ENCODE measurements around the gene KSR2.
A peak's percentile ranks its signal among the peaks of the same experiment; 100 is the strongest.
"Not testable (repeated sequence)": the region's sequence is repeated elsewhere in the genome, so short reads cannot be mapped to it uniquely, and the experiment has no call there.

KSR2 gene

GRCh38 chr12:117907108-117907689 is 61.6 kb downstream of the KSR2 start:
- no peak for DNase-seq (ENCODE audit: insufficient read length)
- no peak for TF ChIP-seq POLR2AphosphoS5 (IDR thresholded peaks at IDR 0.05; ENCODE audit: low read depth, low read length)
- TF ChIP-seq POLR2A (IDR thresholded peaks at IDR 0.05; ENCODE audit: low read depth, low read length): no peak
- TF ChIP-seq TAF1 (IDR thresholded peaks at IDR 0.05; ENCODE audit: borderline replicate concordance, low read depth, low read length): no peak
- FAIRE-seq: no peak

DNA sequence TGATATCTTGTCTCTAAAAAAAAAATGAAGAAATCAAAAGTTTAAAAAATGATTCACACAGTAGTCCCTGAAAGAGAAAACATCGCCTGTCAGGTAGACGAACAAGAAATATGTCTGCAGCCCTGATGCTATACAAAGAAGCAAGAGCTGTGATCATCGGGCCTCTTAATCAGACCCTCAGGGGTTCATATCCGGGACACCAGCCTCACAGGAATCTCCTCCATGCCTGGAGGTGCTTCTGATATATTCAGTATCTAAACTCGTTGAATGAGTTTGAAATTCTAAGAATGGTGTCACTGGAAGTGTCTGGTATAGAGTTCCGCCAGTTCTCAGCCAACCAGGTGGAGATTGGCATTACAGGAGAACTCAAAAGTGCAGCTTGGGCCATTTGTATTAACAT is 64.7 kb downstream of the KSR2 start:
- DNase-seq (ENCODE audit: insufficient read length): no peak
- TF ChIP-seq POLR2A (IDR thresholded peaks at IDR 0.05; ENCODE audit: low read depth, low read length): no peak
- no peak for TF ChIP-seq POLR2AphosphoS5 (IDR thresholded peaks at IDR 0.05; ENCODE audit: low read depth, low read length)
- no peak for TF ChIP-seq TAF1 (IDR thresholded peaks at IDR 0.05; ENCODE audit: borderline replicate concordance, low read depth, low read length)
- FAIRE-seq: no peak

GRCh38 chr12:117903110-117903840 is 65.5 kb downstream of the KSR2 start:
- DNase-seq (ENCODE audit: insufficient read length): no peak
- TF ChIP-seq TAF1 (IDR thresholded peaks at IDR 0.05; ENCODE audit: borderline replicate concordance, low read depth, low read length) (no peak), POLR2A (IDR thresholded peaks at IDR 0.05; ENCODE audit: low read depth, low read length) (no peak), POLR2AphosphoS5 (IDR thresholded peaks at IDR 0.05; ENCODE audit: low read depth, low read length) (no peak)
- FAIRE-seq: no peak

- FAIRE-seq (no peak), DNase-seq (ENCODE audit: insufficient read length) (no peak)
- TF ChIP-seq POLR2A (IDR thresholded peaks at IDR 0.05; ENCODE audit: low read depth, low read length) (no peak), POLR2AphosphoS5 (IDR thresholded peaks at IDR 0.05; ENCODE audit: low read depth, low read length) (no peak), TAF1 (IDR thresholded peaks at IDR 0.05; ENCODE audit: borderline replicate concordance, low read depth, low read length) (no peak)
Measured at GRCh38 chr12:117901631-117902030, 67.2 kb downstream of the KSR2 start.

- no peak for TF ChIP-seq POLR2A (IDR thresholded peaks at IDR 0.05; ENCODE audit: low read depth, low read length)
- no peak for TF ChIP-seq POLR2AphosphoS5 (IDR thresholded peaks at IDR 0.05; ENCODE audit: low read depth, low read length)
- TF ChIP-seq TAF1 (IDR thresholded peaks at IDR 0.05; ENCODE audit: borderline replicate concordance, low read depth, low read length): no peak
- DNase-seq (ENCODE audit: insufficient read length) (no peak), FAIRE-seq (no peak)
Measured at GRCh38 chr12:117900561-117900960, 68.2 kb downstream of the KSR2 start.

DNA sequence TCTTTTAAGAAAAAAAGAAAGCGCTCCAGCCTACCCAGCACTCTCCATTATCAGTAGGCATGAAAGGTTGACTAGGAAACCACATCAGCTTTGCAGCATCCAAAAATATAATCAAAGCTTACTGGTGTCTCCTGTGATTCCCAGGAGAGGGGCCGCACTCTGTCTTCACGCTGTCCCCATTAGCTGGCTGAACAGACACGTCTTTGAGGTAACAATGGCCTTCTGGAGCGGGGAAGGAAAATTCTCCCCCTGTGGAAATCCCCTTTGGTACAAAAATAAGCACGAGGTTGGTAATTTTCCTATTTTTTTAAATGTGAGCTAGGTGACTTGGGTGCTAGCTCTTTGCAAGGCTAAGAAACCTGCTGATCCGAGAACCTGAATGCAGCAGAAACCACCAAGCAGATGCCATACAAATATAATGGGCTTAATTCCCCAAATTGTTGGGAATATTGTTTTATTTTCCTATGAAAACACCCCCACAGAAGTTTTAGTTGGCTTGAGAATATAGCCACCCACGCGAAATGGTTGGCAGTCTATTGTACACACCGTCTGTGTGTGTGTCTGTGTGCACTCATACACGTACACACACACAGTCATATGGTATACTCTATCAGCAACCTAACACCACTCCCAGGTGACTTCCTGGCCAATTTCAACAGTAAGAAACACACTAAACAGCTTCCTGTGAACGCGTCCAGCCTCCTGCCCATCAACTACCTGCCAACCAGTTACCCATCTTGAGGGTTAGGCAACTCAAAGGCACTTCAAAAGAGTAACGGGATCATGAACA is 71.2 kb downstream of the KSR2 start:
- no peak for TF ChIP-seq POLR2AphosphoS5 (IDR thresholded peaks at IDR 0.05; ENCODE audit: low read depth, low read length)
- no peak for DNase-seq (ENCODE audit: insufficient read length)
- peak; percentile 42 for FAIRE-seq

DNA sequence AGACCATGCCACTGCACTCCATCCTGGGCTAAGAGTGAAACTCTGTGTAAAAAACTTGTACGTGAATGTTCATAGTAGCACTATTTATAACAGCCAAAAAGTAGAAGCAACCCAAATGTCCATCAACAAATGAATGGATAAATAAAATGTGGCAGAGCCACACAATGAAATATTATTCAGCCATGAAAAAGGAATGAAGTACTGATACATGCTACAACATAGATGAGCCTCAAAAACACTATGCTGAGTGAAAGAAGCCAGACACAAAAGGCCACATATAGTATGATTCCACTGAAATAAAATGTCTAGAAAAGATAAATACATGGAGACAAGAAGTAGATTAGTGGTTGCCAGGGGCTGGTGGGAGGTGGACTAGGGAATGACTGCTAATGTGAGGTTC is 72.8 kb downstream of the KSR2 start:
- FAIRE-seq: no peak
- DNase-seq (ENCODE audit: insufficient read length): no peak
- TF ChIP-seq POLR2AphosphoS5 (IDR thresholded peaks at IDR 0.05; ENCODE audit: low read depth, low read length) (no peak), POLR2A (IDR thresholded peaks at IDR 0.05; ENCODE audit: low read depth, low read length) (no peak), TAF1 (IDR thresholded peaks at IDR 0.05; ENCODE audit: borderline replicate concordance, low read depth, low read length) (no peak)

GRCh38 chr12:117892441-117892840 is 76.3 kb downstream of the KSR2 start:
- TF ChIP-seq POLR2AphosphoS5 (IDR thresholded peaks at IDR 0.05; ENCODE audit: low read depth, low read length): no peak
- TF ChIP-seq POLR2A (IDR thresholded peaks at IDR 0.05; ENCODE audit: low read depth, low read length): no peak
- TF ChIP-seq TAF1 (IDR thresholded peaks at IDR 0.05; ENCODE audit: borderline replicate concordance, low read depth, low read length): no peak
- FAIRE-seq: no peak
- no peak for DNase-seq (ENCODE audit: insufficient read length)

GRCh38 chr12:117891265-117891664 is 77.5 kb downstream of the KSR2 start:
- FAIRE-seq; DNase-seq (ENCODE audit: insufficient read length): not testable (repeated sequence)

- DNase-seq (ENCODE audit: insufficient read length) (no peak), FAIRE-seq (no peak)
- TF ChIP-seq POLR2A (IDR thresholded peaks at IDR 0.05; ENCODE audit: low read depth, low read length) (no peak), POLR2AphosphoS5 (IDR thresholded peaks at IDR 0.05; ENCODE audit: low read depth, low read length) (no peak), TAF1 (IDR thresholded peaks at IDR 0.05; ENCODE audit: borderline replicate concordance, low read depth, low read length) (no peak)
Measured at GRCh38 chr12:117890644-117891043, 78.1 kb downstream of the KSR2 start.

- DNase-seq (ENCODE audit: insufficient read length) (no peak), FAIRE-seq (peak; percentile 30)
- no peak for TF ChIP-seq POLR2A (IDR thresholded peaks at IDR 0.05; ENCODE audit: low read depth, low read length)
- no peak for TF ChIP-seq TAF1 (IDR thresholded peaks at IDR 0.05; ENCODE audit: borderline replicate concordance, low read depth, low read length)
- no peak for TF ChIP-seq POLR2AphosphoS5 (IDR thresholded peaks at IDR 0.05; ENCODE audit: low read depth, low read length)
Measured at GRCh38 chr12:117890137-117890536, 78.7 kb downstream of the KSR2 start.

DNA sequence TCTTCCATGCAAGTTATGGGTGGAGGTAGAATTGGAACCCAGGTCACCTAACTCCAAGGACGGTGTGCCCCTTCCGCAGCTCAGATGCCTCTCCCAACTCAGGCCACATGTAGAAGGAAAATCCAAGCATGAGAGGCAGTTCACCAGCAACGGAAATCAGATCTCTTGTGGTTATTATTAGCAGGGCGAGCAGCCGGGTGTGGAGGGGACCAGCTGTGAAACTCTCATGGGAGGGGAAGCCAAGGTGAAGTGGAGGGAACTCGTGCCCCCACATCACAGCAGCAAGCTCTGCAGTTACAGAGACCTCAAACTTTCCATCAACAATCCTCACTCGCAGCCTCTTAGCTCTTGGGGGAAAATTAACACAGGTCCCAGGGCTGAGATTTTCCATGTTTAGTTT is 79.7 kb downstream of the KSR2 start:
- TF ChIP-seq POLR2AphosphoS5 (IDR thresholded peaks at IDR 0.05; ENCODE audit: low read depth, low read length): no peak
- no peak for TF ChIP-seq TAF1 (IDR thresholded peaks at IDR 0.05; ENCODE audit: borderline replicate concordance, low read depth, low read length)
- TF ChIP-seq POLR2A (IDR thresholded peaks at IDR 0.05; ENCODE audit: low read depth, low read length): no peak
- no peak for DNase-seq (ENCODE audit: insufficient read length)
- FAIRE-seq: no peak

Measured in GM12892 (cell line).